NB4 (cell line): Measurements from ENCODE around the gene ZKSCAN5.
"Not testable (repeated sequence)": the region's sequence is repeated elsewhere in the genome, so short reads cannot be mapped to it uniquely, and the experiment has no call there.

ENCODE experiments used
- DNase-seq: peaks from one replicate; pipeline ENCODE4 v3.0.0; 2010; ENCODE audit warnings: low read depth
- H3K4me3 ChIP-seq: one replicate; pipeline ENCODE4 v1.5.1; 2011; ENCODE audit warnings: mild to moderate bottlenecking, low read depth, low read length, moderate library complexity
- CTCF ChIP-seq: IDR thresholded peaks from one replicate; pipeline ENCODE4 v1.5.1; 2012; ENCODE audit warnings: low read depth, low read length
- MAX ChIP-seq: IDR thresholded peaks from 2 replicates; pipeline ENCODE4 v1.6.1; 2011; ENCODE audit warnings: low read depth, low read length
- MYC ChIP-seq: IDR thresholded peaks from 2 replicates; pipeline ENCODE4 v1.6.1; 2011; ENCODE audit warnings: low read depth, low read length
- POLR2A ChIP-seq: IDR thresholded peaks from 2 replicates; pipeline ENCODE4 v1.6.1; 2011; ENCODE audit warnings: mild to moderate bottlenecking; ENCODE audit not compliant: insufficient read length; ENCODE audit errors: extremely low read depth

The ZKSCAN5 gene

GRCh38 chr7:99562832-99563231 is 58.4 kb downstream of the ZKSCAN5 start:
- H3K4me3 ChIP-seq, result no peak overlapping the region
- peak; percentile 81 for DNase-seq
- TF ChIP-seq MYC, result no peak
- peak; percentile 29; the same call in 1 of the 2 replicates for TF ChIP-seq MAX
- no peak for TF ChIP-seq POLR2A
- no peak for TF ChIP-seq CTCF

GRCh38 chr7:99563650-99564049 is 59.2 kb downstream of the ZKSCAN5 start:
- TF ChIP-seq MAX (no peak), CTCF (no peak), POLR2A (no peak), MYC (no peak)
- no peak overlapping the region for H3K4me3 ChIP-seq
- no peak for DNase-seq

GRCh38 chr7:99568770-99569169 is 64.3 kb downstream of the ZKSCAN5 start:
- not testable (repeated sequence) for DNase-seq, H3K4me3 ChIP-seq

- no peak for DNase-seq
- no peak overlapping the region for H3K4me3 ChIP-seq
- TF ChIP-seq CTCF (no peak), MAX (no peak), MYC (no peak), POLR2A (no peak)
Observed at GRCh38 chr7:99571768-99572167, 67.3 kb downstream of the ZKSCAN5 start.

GRCh38 chr7:99573257-99573656 is 68.8 kb downstream of the ZKSCAN5 start:
- TF ChIP-seq MAX (no peak), MYC (no peak), POLR2A (no peak), CTCF (no peak)
- no peak overlapping the region for H3K4me3 ChIP-seq
- DNase-seq, result no peak

GRCh38 chr7:99576251-99576650 is 71.8 kb downstream of the ZKSCAN5 start:
- TF ChIP-seq MYC (no peak), MAX (no peak), CTCF (no peak), POLR2A (no peak)
- DNase-seq, result no peak

More at GRCh38 chr7:99576251-99576650, 71.8 kb downstream of the ZKSCAN5 start:
- H3K4me3 ChIP-seq, result no peak overlapping the region
